Omental fat pad (tissue), 4 donors: ENCODE measurements around the gene ITPR1. TPM values are rescaled to one million over a fixed set of nuclear protein-coding genes. Genes with fewer than 3 reads are reported as not detected.

Experiments
- ATAC-seq: fragments of 150-250 bp; one replicate; pipeline ENCODE4 v1.9.1; 2016; ENCODE audit warnings: mild to moderate bottlenecking, moderate library complexity; ENCODE audit not compliant: low FRiP score
- DNase-seq: peaks from one replicate; pipeline ENCODE4 v3.0.0-alpha.2; 2019; ENCODE audit warnings: low spot score
- total RNA-seq, 4 donors: library from RNA; depleted of rRNA; stranded (reverse); fragments of >200 nt; gene quantifications; one replicate each; pipeline ENCODE4 v1.1.0, GENCODE V29; 2016
- TF ChIP-seq, protein P1 (sequence below), 3 donors: fragments of 450-650 bp; IDR thresholded peaks; one replicate each; pipeline ENCODE4 v1.5.1; 2016 to 2017; ENCODE audit warnings: antibody characterized with exemption in 3 of 3, mild to moderate bottlenecking in 3 of 3, moderate library complexity in 2 of 3

The ITPR1 gene
- total RNA-seq, 4 donors from 2014 or later = 38.3 to 58.5 (median 41.3) TPM

DNA sequence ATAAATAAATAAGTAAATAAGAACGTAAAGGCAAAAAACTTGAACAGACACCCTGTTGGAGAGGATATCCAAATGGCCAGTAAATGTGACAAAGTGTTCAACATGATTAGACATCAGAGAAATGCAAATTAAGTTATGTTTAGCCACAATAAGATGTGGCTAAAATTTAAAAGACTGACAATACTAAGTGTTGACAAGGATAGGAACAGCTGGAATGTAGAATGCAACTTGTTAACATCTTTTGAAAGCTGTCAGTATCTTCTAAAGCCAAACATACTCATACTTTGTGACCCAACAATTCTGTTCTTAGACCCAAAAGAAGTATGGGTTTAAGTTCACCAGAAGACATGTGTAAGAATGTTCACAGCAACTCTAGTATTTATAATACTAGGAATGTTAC is 197.1 kb downstream of the ITPR1 start:
- DNase-seq = no peak
- TF ChIP-seq, protein P1, sequence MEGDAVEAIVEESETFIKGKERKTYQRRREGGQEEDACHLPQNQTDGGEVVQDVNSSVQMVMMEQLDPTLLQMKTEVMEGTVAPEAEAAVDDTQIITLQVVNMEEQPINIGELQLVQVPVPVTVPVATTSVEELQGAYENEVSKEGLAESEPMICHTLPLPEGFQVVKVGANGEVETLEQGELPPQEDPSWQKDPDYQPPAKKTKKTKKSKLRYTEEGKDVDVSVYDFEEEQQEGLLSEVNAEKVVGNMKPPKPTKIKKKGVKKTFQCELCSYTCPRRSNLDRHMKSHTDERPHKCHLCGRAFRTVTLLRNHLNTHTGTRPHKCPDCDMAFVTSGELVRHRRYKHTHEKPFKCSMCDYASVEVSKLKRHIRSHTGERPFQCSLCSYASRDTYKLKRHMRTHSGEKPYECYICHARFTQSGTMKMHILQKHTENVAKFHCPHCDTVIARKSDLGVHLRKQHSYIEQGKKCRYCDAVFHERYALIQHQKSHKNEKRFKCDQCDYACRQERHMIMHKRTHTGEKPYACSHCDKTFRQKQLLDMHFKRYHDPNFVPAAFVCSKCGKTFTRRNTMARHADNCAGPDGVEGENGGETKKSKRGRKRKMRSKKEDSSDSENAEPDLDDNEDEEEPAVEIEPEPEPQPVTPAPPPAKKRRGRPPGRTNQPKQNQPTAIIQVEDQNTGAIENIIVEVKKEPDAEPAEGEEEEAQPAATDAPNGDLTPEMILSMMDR (IDR thresholded peaks at IDR 0.05) = no peak
- ATAC-seq = no peak

- TF ChIP-seq, protein P1 (IDR thresholded peaks at IDR 0.05) = no peak
- ATAC-seq = no peak
- no peak for DNase-seq
These were observed 200.5 kb downstream of the ITPR1 start for GRCh38 chr3:4693620-4694019.

DNA sequence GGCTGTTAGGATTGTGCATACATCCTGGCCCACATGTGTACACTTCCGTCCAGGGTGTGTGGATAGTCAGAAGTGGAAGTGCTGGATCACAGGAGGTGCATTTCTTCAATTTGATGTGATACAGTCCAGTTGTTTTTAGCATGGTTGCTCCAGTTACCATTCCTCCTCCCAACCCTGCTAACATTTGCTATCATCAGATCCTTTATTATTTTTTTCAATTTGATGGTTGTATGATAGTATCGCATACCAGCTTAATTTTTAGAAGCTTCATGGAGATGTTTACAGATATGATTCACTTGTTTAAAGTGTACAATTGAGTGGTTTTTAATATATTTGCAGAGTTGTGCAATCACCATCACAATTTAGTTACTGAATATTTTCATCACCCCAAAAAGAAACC is 202.7 kb downstream of the ITPR1 start:
- no peak for DNase-seq
- ATAC-seq = no peak

DNA sequence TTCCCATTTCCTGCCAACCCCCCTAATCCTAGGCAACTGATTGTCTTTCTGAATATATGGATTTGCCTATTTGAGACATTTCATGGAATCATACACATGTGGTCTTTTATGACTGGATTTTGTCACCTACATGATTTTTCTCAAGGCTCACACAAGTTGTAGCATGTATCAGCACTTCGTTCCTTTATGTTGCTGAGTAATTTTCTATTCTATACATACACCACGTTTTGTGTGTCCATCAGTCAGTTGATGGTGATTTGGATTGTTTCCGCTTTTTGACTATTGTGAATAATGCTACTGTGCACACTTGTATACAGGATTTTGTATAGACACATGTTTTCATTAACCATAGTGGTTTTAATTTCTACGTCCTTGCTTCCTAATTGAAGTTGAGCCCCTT is 203.1 kb downstream of the ITPR1 start:
- TF ChIP-seq, protein P1 (IDR thresholded peaks at IDR 0.05) = no peak
- DNase-seq (no peak), ATAC-seq (no peak)

More for the DNA sequence above, 202.7 kb downstream of the ITPR1 start:
- TF ChIP-seq, protein P1 (IDR thresholded peaks at IDR 0.05) = no peak

DNA sequence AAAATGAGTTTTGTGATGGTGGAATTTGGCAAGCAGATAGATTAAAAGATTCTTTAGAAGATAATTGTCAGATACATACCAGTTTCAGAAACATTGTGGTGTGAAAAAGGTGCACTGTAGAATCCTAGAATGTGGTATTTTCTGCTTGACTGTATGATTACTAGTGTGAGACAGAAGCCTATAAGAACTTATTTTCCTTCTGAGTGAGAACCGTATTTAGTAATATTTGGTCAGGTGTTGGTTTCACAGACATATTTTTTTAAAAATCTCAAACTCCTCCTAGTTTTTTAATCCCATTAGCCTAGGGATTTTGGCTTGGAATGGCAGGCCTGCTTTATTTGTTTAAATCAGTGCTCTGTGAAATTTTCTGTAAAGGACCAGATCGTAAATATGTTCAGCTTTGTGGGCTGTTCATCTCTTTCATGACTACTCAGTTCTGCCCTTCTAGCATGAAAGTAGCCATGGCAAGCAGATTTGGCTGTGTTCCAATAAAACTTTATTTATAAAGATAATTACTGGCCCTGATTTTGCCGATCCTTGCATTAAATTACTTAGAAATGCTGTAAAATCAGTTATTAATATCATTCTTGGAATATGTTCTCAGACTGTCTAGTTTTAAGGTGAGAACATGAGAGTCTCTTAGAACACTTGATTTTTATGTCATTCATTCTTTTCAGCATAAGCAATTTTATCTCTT is 205.1 kb downstream of the ITPR1 start:
- no peak for DNase-seq
- TF ChIP-seq, protein P1 (IDR thresholded peaks at IDR 0.05) = no peak
- no peak for ATAC-seq

- TF ChIP-seq, protein P1 (IDR thresholded peaks at IDR 0.05) = no peak
- DNase-seq (no peak), ATAC-seq (peak; percentile 87)
These were observed 209.9 kb downstream of the ITPR1 start for GRCh38 chr3:4703054-4703480.

DNA sequence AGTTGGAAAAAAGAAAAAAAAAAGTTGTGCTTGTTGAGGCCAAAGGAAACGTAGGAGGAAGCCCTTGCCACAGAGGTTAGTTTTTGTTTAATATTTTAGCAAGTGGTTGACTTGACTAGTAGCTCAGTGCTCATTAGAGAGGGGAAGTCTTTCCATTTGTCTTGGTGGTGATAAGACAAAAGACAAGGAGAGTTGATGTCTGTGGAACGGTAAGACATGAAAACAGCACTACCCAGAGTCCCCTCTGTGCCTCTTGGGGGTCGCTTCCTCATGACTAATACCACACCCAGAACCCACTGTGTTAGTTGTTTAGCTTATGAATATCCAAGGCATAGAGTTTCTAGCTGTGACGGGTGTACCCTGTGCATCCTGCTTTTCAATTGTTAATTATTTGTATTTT is 211.4 kb downstream of the ITPR1 start:
- TF ChIP-seq, protein P1 (IDR thresholded peaks at IDR 0.05) = no peak
- DNase-seq (no peak), ATAC-seq (no peak)
